GM10266 (cell line): ENCODE results near the gene BRD7.

Experiments used
- DNase-seq: peaks from one replicate; pipeline ENCODE4 v3.0.0; 2012; ENCODE audit errors: extremely low spot score
- TF ChIP-seq, protein P1 (sequence below): IDR thresholded peaks from 2 replicates; pipeline ENCODE4 v1.5.1; 2012; ENCODE audit warnings: mild to moderate bottlenecking, low read depth; ENCODE audit not compliant: control insufficient read depth, insufficient read depth; ENCODE audit errors: missing control alignments

Gene BRD7

DNA sequence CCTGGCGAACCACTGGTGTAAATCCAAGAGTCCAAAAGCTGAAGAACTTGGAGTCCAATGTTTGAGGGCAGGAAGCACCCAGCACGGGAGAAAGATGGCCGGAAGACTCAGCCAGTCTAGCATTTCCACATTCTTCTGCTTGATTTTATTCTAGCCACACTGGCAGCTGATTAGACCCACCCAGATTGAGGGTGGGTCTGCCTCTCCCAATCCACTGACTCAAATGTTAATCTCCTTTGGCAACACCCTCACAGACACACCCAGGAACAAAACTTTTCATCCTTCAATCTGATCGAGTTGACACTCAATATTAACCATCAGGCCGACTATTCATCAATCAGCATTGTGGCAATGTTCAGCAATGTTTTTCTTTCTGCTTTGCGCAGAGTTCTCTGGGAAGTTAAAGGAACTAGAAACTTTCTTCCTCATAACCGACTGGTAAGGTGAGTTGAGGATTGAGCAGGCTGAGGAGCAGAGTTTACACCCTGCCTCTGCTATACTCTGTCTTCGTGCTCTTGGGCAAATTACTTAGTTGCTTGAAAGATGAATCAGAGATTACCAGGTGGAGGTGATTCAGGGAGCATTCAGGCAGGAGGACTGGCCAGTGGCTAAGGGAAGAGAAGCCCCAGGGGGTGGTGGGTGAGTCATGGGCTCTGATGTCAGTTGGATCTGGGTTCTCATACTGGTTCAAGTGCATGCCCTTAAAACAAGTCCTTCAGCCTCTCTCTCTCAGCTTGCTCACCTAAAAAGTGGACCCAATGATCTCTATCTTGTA, 28.2 kb upstream of the BRD7 start:
- DNase-seq, result no peak
- TF ChIP-seq, protein P1, sequence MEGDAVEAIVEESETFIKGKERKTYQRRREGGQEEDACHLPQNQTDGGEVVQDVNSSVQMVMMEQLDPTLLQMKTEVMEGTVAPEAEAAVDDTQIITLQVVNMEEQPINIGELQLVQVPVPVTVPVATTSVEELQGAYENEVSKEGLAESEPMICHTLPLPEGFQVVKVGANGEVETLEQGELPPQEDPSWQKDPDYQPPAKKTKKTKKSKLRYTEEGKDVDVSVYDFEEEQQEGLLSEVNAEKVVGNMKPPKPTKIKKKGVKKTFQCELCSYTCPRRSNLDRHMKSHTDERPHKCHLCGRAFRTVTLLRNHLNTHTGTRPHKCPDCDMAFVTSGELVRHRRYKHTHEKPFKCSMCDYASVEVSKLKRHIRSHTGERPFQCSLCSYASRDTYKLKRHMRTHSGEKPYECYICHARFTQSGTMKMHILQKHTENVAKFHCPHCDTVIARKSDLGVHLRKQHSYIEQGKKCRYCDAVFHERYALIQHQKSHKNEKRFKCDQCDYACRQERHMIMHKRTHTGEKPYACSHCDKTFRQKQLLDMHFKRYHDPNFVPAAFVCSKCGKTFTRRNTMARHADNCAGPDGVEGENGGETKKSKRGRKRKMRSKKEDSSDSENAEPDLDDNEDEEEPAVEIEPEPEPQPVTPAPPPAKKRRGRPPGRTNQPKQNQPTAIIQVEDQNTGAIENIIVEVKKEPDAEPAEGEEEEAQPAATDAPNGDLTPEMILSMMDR, result no peak

GRCh38 chr16:50395763-50396710, 27.2 kb upstream of the BRD7 start:
- no peak for DNase-seq
- TF ChIP-seq, protein P1, result no peak

- no peak for DNase-seq
- TF ChIP-seq, protein P1, result no peak
Measured at GRCh38 chr16:50393858-50394802, 25.3 kb upstream of the BRD7 start.

DNA sequence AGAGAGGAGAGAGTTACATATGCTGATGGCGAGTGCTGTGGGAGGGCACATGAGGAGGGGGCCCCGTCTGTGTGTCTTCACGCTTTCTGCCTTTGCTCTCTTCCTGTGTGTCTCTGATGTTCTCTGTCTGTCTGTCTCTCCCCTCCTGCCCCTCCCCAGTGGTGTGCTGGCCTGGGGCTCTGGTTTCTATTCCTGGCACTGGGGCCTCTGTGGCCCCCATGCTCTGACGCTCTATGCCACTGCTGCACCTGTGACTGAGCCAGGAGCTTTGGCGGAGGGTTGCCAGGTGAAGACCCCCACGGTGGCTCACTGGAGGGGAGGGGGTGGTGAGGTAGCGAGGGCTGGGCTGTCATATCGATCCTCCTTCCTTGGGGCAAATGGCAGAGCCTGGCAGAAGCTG, 24.6 kb upstream of the BRD7 start:
- TF ChIP-seq, protein P1, result no peak
- no peak for DNase-seq

- DNase-seq, result no peak
- TF ChIP-seq, protein P1, result no peak
Measured at GRCh38 chr16:50390914-50391716, 22.3 kb upstream of the BRD7 start.

DNA sequence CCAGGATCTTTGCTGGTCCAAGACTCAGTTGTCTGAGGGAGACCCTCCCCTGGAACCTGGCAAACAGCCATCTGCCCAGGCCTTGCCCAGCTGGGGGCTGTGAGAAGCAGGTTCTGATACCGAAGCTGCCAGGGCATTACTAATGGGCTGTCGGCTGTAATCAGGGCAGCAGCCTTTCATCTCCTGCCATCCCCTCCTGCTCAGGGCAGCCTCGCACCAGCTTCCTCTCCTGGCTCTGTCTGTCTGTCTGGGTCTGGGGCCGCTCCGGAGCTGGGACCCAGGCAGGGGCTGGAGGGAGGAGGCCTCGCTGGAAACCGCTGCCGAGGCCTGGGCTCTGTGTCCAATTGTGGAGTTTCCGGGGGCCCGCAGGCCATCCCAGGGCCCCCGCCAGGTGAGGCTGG, 21.6 kb upstream of the BRD7 start:
- no peak for DNase-seq
- TF ChIP-seq, protein P1, result no peak
